ENCODE results near the gene PRR20G.

The PRR20G gene

GRCh38 chr3:127262533-127262932 lies 25.3 kb downstream of the PRR20G start:
- DNase-seq: no peak

GRCh38 chr3:127261925-127262324 lies 25.9 kb downstream of the PRR20G start:
- no peak for DNase-seq

- DNase-seq: no peak
Observed at GRCh38 chr3:127260826-127261555, 26.9 kb downstream of the PRR20G start.

GRCh38 chr3:127260416-127260815 lies 27.4 kb downstream of the PRR20G start:
- no peak for DNase-seq

GRCh38 chr3:127259882-127260281 lies 28.0 kb downstream of the PRR20G start:
- no peak for DNase-seq

- DNase-seq: no peak
Observed at GRCh38 chr3:127258733-127259132, 29.1 kb downstream of the PRR20G start.

GRCh38 chr3:127257351-127257750 lies 30.5 kb downstream of the PRR20G start:
- no peak for DNase-seq

- no peak for DNase-seq
Observed at GRCh38 chr3:127256733-127257271, 31.0 kb downstream of the PRR20G start.

- DNase-seq: no peak
Observed at GRCh38 chr3:127256138-127256537, 31.7 kb downstream of the PRR20G start.

- DNase-seq: no peak
Observed at GRCh38 chr3:127255516-127255915, 32.3 kb downstream of the PRR20G start.

GRCh38 chr3:127254730-127255129 lies 33.1 kb downstream of the PRR20G start:
- no peak for DNase-seq

GRCh38 chr3:127254033-127254644 lies 33.7 kb downstream of the PRR20G start:
- no peak for DNase-seq

- no peak for DNase-seq
Observed at GRCh38 chr3:127253491-127253890, 34.4 kb downstream of the PRR20G start.

GRCh38 chr3:127252446-127252845 lies 35.4 kb downstream of the PRR20G start:
- no peak for DNase-seq

- no peak for DNase-seq
Observed at GRCh38 chr3:127250032-127250431, 37.8 kb downstream of the PRR20G start.

GRCh38 chr3:127247292-127247691 lies 40.6 kb downstream of the PRR20G start:
- DNase-seq: no peak

- DNase-seq: no peak
Observed at GRCh38 chr3:127238602-127239001, 49.2 kb downstream of the PRR20G start.

GRCh38 chr3:127237835-127238234 lies 50.0 kb downstream of the PRR20G start:
- DNase-seq: no peak

GRCh38 chr3:127235706-127236105 lies 52.1 kb downstream of the PRR20G start:
- no peak for DNase-seq

GRCh38 chr3:127234778-127235177 lies 53.1 kb downstream of the PRR20G start:
- DNase-seq: no peak

Measured in NCI-H510A (cell line).